HepG2 (cell line): ENCODE data around the gene SGPL1. TPM values are rescaled to one million over a fixed set of nuclear protein-coding genes. Genes with fewer than 3 reads are reported as not detected.

Experiments used
- ATAC-seq: fragments of 200-7000 bp; cut with Tn5 transposase; 3 replicates; pipeline ENCODE4 v1.9.1; 2020; ENCODE audit warnings: mild to moderate bottlenecking, moderate library complexity
- BruUV-seq: library from RNA; stranded (reverse); fragments of 400-500 nt; replicated peaks from 2 replicates; lab custom pipeline; 2021; lab: Mats Ljungman, UMichigan
- CTCF ChIA-PET: fragments of 300-600 bp; formaldehyde crosslinking; extraction: SDS; loops from one replicate; lab custom pipeline; 2021; ENCODE audit warnings: low total read pairs, inconsistent platforms, low intra/inter-chr PET ratio; lab: Yijun Ruan, JAX
- POLR2A ChIA-PET: fragments of 350-600 bp; sonication (Branson Sonifier 250); formaldehyde crosslinking; loops from one replicate; lab custom pipeline; 2020; ENCODE audit warnings: antibody characterized with exemption, inconsistent platforms; lab: Yijun Ruan, JAX
- DNase-seq: peaks from one replicate; pipeline ENCODE4 v3.0.0-alpha.2; 2015; ENCODE audit warnings: low spot score
- FAIRE-seq: peaks from 3 replicates; lab custom pipeline; 2011; peaks lifted over from hg19 to GRCh38; lab: Jason Lieb, UNC
- H2AFZ ChIP-seq: one replicate; pipeline ENCODE4 v1.6.1; 2011; ENCODE audit warnings: low read length, inconsistent platforms
- H3K27ac ChIP-seq: fragments of 300-600 bp; 3 replicates; pipeline ENCODE4 v1.8.0; 2011; ENCODE audit warnings: mixed run types, mild to moderate bottlenecking, mixed read lengths, low read length, inconsistent platforms; ENCODE audit not compliant: insufficient read depth; ENCODE audit errors: extremely low read length
- H3K27me3 ChIP-seq, 2 experiments: fragments of 200-600 bp in 1 of 2; 2 replicates in 1 of 2; 3 replicates in 1 of 2; pipeline versions ENCODE4 v1.6.0 to v1.8.0; 2011; ENCODE audit warnings: low read length in 2 of 2, mild to moderate bottlenecking in 2 of 2, moderate library complexity in 2 of 2, inconsistent platforms in 1 of 2; ENCODE audit not compliant: insufficient read depth in 2 of 2, control insufficient read depth in 1 of 2
- H3K36me3 ChIP-seq, 2 experiments: fragments of 200-600 bp in 1 of 2; replicated peaks in 1 of 2; 2 replicates in 1 of 2; 3 replicates in 1 of 2; pipeline versions ENCODE4 v1.5.1 to v1.8.0; 2011; ENCODE audit warnings: low read length in 2 of 2, inconsistent platforms in 1 of 2; ENCODE audit not compliant: insufficient read depth in 2 of 2, control insufficient read depth in 1 of 2
- H3K4me1 ChIP-seq: 2 replicates; pipeline ENCODE4 v1.5.1; 2012; ENCODE audit warnings: low read length, inconsistent platforms; ENCODE audit not compliant: insufficient read depth
- H3K4me2 ChIP-seq: 2 replicates; pipeline ENCODE4 v1.6.0; 2011; ENCODE audit warnings: low read depth, low read length, inconsistent platforms
- H3K4me3 ChIP-seq, 3 experiments: fragments of 200-600 bp in 1 of 3; sonication (generic), shearing (Covaris generic) in 1 of 3; replicated peaks in 1 of 3; 2 replicates each; pipeline ENCODE4 v1.5.1; 2011 to 2016; ENCODE audit warnings: low read length in 3 of 3, inconsistent platforms in 2 of 3, low read depth in 2 of 3, mild to moderate bottlenecking in 2 of 3, control low read depth in 1 of 3, mixed read lengths in 1 of 3; ENCODE audit not compliant: insufficient read depth in 1 of 3
- H3K79me2 ChIP-seq: one replicate; pipeline ENCODE4 v1.6.1; 2011; ENCODE audit warnings: low read length, inconsistent platforms; ENCODE audit not compliant: insufficient read depth
- H3K9ac ChIP-seq: 2 replicates; pipeline ENCODE4 v1.6.0; 2011; ENCODE audit warnings: mild to moderate bottlenecking, low read depth, low read length, inconsistent platforms; ENCODE audit not compliant: insufficient read depth
- H3K9me3 ChIP-seq: 2 replicates; pipeline ENCODE4 v1.5.1; 2012; ENCODE audit warnings: mild to moderate bottlenecking, low read length
- H4K20me1 ChIP-seq: 2 replicates; pipeline ENCODE4 v1.6.0; 2011; ENCODE audit warnings: inconsistent platforms, mild to moderate bottlenecking, low read length, moderate library complexity; ENCODE audit not compliant: insufficient read depth
- HNF1A ChIP-seq, 2 experiments: sonication (generic) in 1 of 2; formaldehyde crosslinking in 1 of 2; IDR thresholded peaks; 2 replicates each; pipeline versions ENCODE4 v1.4.0 to v1.6.1; 2016 to 2020; ENCODE audit warnings: borderline replicate concordance in 1 of 2, low read depth in 1 of 2, mild to moderate bottlenecking in 1 of 2, missing genetic modification reagents in 1 of 2
- JDP2 ChIP-seq: sonication (generic); formaldehyde crosslinking; IDR thresholded peaks from 2 replicates; pipeline ENCODE4 v1.8.1; 2022; ENCODE audit warnings: missing genetic modification reagents, borderline replicate concordance
- KDM6A ChIP-seq: IDR thresholded peaks from 2 replicates; pipeline ENCODE4 v1.6.1; 2016; ENCODE audit warnings: low read depth
- MXI1 ChIP-seq: IDR thresholded peaks from 3 replicates; pipeline ENCODE4 v1.6.1; 2012; ENCODE audit warnings: low read depth, low read length, inconsistent platforms, borderline replicate concordance
- MYC ChIP-seq: sonication (generic); formaldehyde crosslinking; IDR thresholded peaks from 2 replicates; pipeline ENCODE4 v1.9.0; 2021; ENCODE audit warnings: missing genetic modification reagents, borderline replicate concordance
- NFKB2 ChIP-seq: sonication (generic); formaldehyde crosslinking; IDR thresholded peaks from 2 replicates; pipeline ENCODE4 v1.4.0; 2020; ENCODE audit warnings: missing genetic modification reagents, borderline replicate concordance
- PHF8 ChIP-seq: sonication (generic); formaldehyde crosslinking; IDR thresholded peaks from 2 replicates; pipeline ENCODE4 v1.5.0; 2020; ENCODE audit warnings: missing genetic modification reagents
- RBM39 ChIP-seq: fragments of 200-400 bp; formaldehyde crosslinking; IDR thresholded peaks from one replicate; pipeline ENCODE4 v1.6.1; 2018; ENCODE audit warnings: antibody characterized with exemption, mild to moderate bottlenecking, low read depth, low read length; ENCODE audit not compliant: poor library complexity, severe bottlenecking
- RFXAP ChIP-seq: sonication (generic); formaldehyde crosslinking; IDR thresholded peaks from 2 replicates; pipeline ENCODE4 v1.4.0; 2020; ENCODE audit warnings: missing genetic modification reagents, borderline replicate concordance
- SALL1 ChIP-seq: sonication (generic); formaldehyde crosslinking; IDR thresholded peaks from 2 replicates; pipeline ENCODE4 v1.8.0; 2022; ENCODE audit warnings: mild to moderate bottlenecking, missing genetic modification reagents
- SOX13 ChIP-seq, 3 experiments: fragments of 450-650 bp in 1 of 3; sonication (generic) in 1 of 3; formaldehyde crosslinking in 1 of 3; IDR thresholded peaks in 2 of 3; conservative IDR thresholded peaks in 1 of 3; 2 replicates each; pipeline versions ENCODE4 v1.5.0 to v1.6.1; 2016 to 2020; ENCODE audit warnings: antibody characterized with exemption in 1 of 3, mild to moderate bottlenecking in 1 of 3, missing compliant biosample characterization in 1 of 3, missing genetic modification reagents in 1 of 3, moderate library complexity in 1 of 3
- STAG1 ChIP-seq: sonication (generic); formaldehyde crosslinking; IDR thresholded peaks from 2 replicates; pipeline ENCODE4 v1.4.0; 2020; ENCODE audit warnings: missing genetic modification reagents
- XRCC5 ChIP-seq: fragments of 200-400 bp; formaldehyde crosslinking; optimal IDR thresholded peaks from 2 replicates; pipeline ENCODE3; 2017; ENCODE audit warnings: mild to moderate bottlenecking, low read length
- ZC3H13 ChIP-seq: sonication (generic); formaldehyde crosslinking; IDR thresholded peaks from 2 replicates; pipeline ENCODE4 v1.8.1; 2023; ENCODE audit warnings: mild to moderate bottlenecking, missing genetic modification reagents, moderate library complexity
- ZNF33A ChIP-seq: sonication (generic); formaldehyde crosslinking; IDR thresholded peaks from 2 replicates; pipeline ENCODE4 v1.5.1; 2020; ENCODE audit warnings: missing genetic modification reagents, mild to moderate bottlenecking, moderate library complexity, borderline replicate concordance
- ZNF572 ChIP-seq: sonication (generic); formaldehyde crosslinking; IDR thresholded peaks from 2 replicates; pipeline ENCODE4 v1.5.1; 2020; ENCODE audit warnings: mild to moderate bottlenecking, missing genetic modification reagents
- ZNF784 ChIP-seq: sonication (generic); formaldehyde crosslinking; IDR thresholded peaks from 2 replicates; pipeline ENCODE4 v1.5.1; 2020; ENCODE audit warnings: missing genetic modification reagents, mild to moderate bottlenecking, borderline replicate concordance
- WGBS: methylation state at CpG from one replicate; pipeline ENCODE4 v1.1.6; 2017; ENCODE audit warnings: low lambda C conversion rate; 5-methylcytosine and 5-hydroxymethylcytosine counted together
- in situ Hi-C: cut with HindIII; loops from 2 replicates; pipeline ENCODE4 v1.10.0; 2017; ENCODE audit warnings: low pct_unique_long_range_greater_than_20kb; ENCODE audit not compliant: extremely low pct_ligation_motif_present
- intact Hi-C: fragments of 100-400 bp; cut with micrococcal nuclease; formaldehyde crosslinking; loops from one replicate; pipeline ENCODE4 v1.10.0; 2022; ENCODE audit not compliant: unreplicated experiment
- polyA plus RNA-seq, 8 experiments: library from polyadenylated mRNA; depleted of rRNA in 3 of 8; stranded (reverse) in 7 of 8; unstranded in 1 of 8; fragments of >200 nt; fragmentation: Illumina TruSeq in 4 of 8; extraction: Trizol in 4 of 8; gene quantifications; 2 replicates each; pipeline versions ENCODE4 v1.2.1 to v1.2.3, GENCODE V29; 2011 to 2016; ENCODE audit warnings: low read depth in 4 of 8, missing spikeins in 1 of 8, mixed read lengths in 1 of 8; ENCODE audit not compliant: insufficient read depth in 1 of 8
- total RNA-seq, 5 experiments: library from RNA; depleted of rRNA; stranded (reverse); fragments of >200 nt; fragmentation: Illumina TruSeq; extraction: Trizol; gene quantifications; 2 replicates each; pipeline ENCODE4 v1.2.3, GENCODE V29; 2016; ENCODE audit warnings: low read depth in 1 of 5

Gene SGPL1
- total and polyA plus RNA-seq, 2 of the 13 experiments (the other 11 are each of a cell fraction or from before 2014, with no cell fraction given): 17.6 to 25.0 TPM

- no peaks in the 10 kb centered on the region for H3K79me2 ChIP-seq
- no peak for DNase-seq
- FAIRE-seq: no peak
- intact Hi-C loops: loop anchor here (10.0 kb wide), 1 partner anchor 289 kb away; the partner anchor contains the start of gene UNC5B
- peak; percentile 84 for ATAC-seq
- WGBS: 11% methylated on average over 22 of the region's 22 CpGs
- H3K36me3 ChIP-seq: no peaks in the 10 kb centered on the region
- H3K4me1 ChIP-seq: no peaks in the 10 kb centered on the region
- ChIA-PET CTCF (interaction anchor here (0.8 to 1.8 kb wide), 4 partner anchors 283 to 360 kb away, joined by 4 to 10 read pairs (median 5); no protein-coding TSS in a partner anchor), POLR2A (no interaction called here)
- H3K4me2 ChIP-seq: no peak overlapping the region
- no peak overlapping the region for H3K4me3 ChIP-seq
- in situ Hi-C loops: no loop called here
- H4K20me1 ChIP-seq: no peaks in the 10 kb centered on the region
- no peak overlapping the region for H3K9ac ChIP-seq
- peaks cover 10 to 61% of the 10 kb centered on the region in 2 experiments for H3K27me3 ChIP-seq
- BruUV-seq: no TSS peak
- H2AFZ ChIP-seq: no peak overlapping the region
- H3K27ac ChIP-seq: no peak overlapping the region
- no peaks in the 10 kb centered on the region for H3K9me3 ChIP-seq
- TF ChIP-seq ZNF784 (CRISPR knock-in tag) (no peak), SALL1 (CRISPR knock-in tag) (no peak), SOX13 (IDR thresholded peaks at IDR 0.05) (no peak), SOX13 (CRISPR knock-in tag; conservative IDR thresholded peaks at IDR 0.05 in 1 of 2, IDR thresholded peaks at IDR 0.05 in 1 of 2) (no peak), RFXAP (CRISPR knock-in tag) (no peak), HNF1A (IDR thresholded peaks at IDR 0.05; ENCODE audit: low read depth) (no peak), HNF1A (CRISPR knock-in tag; IDR thresholded peaks at IDR 0.05; ENCODE audit: borderline replicate concordance) (no peak), NFKB2 (peak; percentile 22; the same call in 1 of the 2 replicates), STAG1 (CRISPR knock-in tag) (peak; percentile 87), ZC3H13 (no peak), RBM39 (peak; percentile 52), ZNF572 (CRISPR knock-in tag) (no peak), ZNF33A (CRISPR knock-in tag) (no peak), JDP2 (CRISPR knock-in tag) (no peak), MYC (CRISPR knock-in tag) (peak; percentile 15; the same call in 1 of the 2 replicates), PHF8 (CRISPR knock-in tag) (0 out of 2 replicates have a peak, but pooled peaks have one; percentile 29), MXI1 (no peak), XRCC5 (peak; percentile 61), KDM6A (no peak)
Observed at GRCh38 chr10:70925377-70926225, 109.9 kb downstream of the SGPL1 start.
